BJ (cell line): ENCODE measurements around the gene FER1L5. TPM values are rescaled to one million over a fixed set of nuclear protein-coding genes. Genes with fewer than 3 reads are reported as not detected.

Experiments
- CTCF ChIA-PET: fragments of 350-600 bp; formaldehyde crosslinking; extraction: SDS; loops from one replicate; lab custom pipeline; 2021; ENCODE audit warnings: antibody characterized with exemption, inconsistent platforms; lab: Yijun Ruan, JAX
- POLR2A ChIA-PET: fragments of 300-600 bp; sonication (Branson Sonifier 250); formaldehyde crosslinking; extraction: SDS; loops from one replicate; lab custom pipeline; 2021; ENCODE audit warnings: antibody characterized with exemption; lab: Charles Lee
- DNase-seq: peaks from one replicate; pipeline ENCODE4 v3.0.0-alpha.2; 2011; ENCODE audit warnings: low read depth
- H3K27me3 ChIP-seq: 2 replicates; pipeline ENCODE4 v1.6.0; 2011; ENCODE audit warnings: low read length; ENCODE audit not compliant: control insufficient read depth, insufficient read depth
- H3K36me3 ChIP-seq: 2 replicates; pipeline ENCODE4 v1.5.1; 2011; ENCODE audit warnings: low read length; ENCODE audit not compliant: control insufficient read depth, insufficient read depth
- H3K4me3 ChIP-seq: 2 replicates; pipeline ENCODE4 v1.5.1; 2011; ENCODE audit warnings: low read depth, mild to moderate bottlenecking, control low read depth, low read length
- polyA plus RNA-seq: library from polyadenylated mRNA; depleted of rRNA; stranded (reverse); fragments of >200 nt; gene quantifications from 2 replicates; pipeline ENCODE4 v1.2.3, GENCODE V29; 2011
- TF ChIP-seq, protein P1 (sequence below): IDR thresholded peaks from 2 replicates; pipeline ENCODE4 v1.5.1; 2011; ENCODE audit warnings: low read depth, mild to moderate bottlenecking, control low read depth, inconsistent platforms, low read length, moderate library complexity; ENCODE audit not compliant: insufficient read depth

The FER1L5 gene
- polyA plus RNA-seq, 1 experiment, result 0.07 TPM

DNA sequence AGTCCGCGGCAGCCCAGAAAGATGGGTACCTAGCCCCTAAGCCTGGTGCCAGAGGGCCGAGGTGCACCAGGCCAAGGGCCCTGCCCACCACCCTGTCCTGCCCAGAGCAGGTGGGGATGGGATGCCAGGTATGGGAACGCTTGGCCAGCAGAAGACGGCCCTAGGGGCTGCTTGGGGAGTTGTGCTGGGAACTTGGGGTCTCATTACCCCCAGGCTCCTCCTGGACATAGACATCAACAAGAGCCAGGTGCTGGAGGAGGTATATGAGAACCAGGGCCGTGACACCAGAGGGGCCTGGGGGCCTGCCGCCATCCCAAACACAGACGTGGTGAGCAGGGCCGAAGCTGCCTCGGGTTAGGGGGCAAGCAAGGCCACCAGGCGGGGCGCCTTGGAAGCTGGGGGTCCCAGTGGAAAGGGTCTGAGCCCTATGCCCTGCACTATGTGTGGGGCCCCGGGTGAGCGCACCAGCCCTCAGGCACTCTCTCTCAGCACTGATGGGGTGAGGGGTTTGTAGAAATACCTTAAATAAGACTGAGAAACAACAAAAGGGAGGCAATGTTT is 46.9 kb downstream of the FER1L5 start:
- TF ChIP-seq, protein P1, sequence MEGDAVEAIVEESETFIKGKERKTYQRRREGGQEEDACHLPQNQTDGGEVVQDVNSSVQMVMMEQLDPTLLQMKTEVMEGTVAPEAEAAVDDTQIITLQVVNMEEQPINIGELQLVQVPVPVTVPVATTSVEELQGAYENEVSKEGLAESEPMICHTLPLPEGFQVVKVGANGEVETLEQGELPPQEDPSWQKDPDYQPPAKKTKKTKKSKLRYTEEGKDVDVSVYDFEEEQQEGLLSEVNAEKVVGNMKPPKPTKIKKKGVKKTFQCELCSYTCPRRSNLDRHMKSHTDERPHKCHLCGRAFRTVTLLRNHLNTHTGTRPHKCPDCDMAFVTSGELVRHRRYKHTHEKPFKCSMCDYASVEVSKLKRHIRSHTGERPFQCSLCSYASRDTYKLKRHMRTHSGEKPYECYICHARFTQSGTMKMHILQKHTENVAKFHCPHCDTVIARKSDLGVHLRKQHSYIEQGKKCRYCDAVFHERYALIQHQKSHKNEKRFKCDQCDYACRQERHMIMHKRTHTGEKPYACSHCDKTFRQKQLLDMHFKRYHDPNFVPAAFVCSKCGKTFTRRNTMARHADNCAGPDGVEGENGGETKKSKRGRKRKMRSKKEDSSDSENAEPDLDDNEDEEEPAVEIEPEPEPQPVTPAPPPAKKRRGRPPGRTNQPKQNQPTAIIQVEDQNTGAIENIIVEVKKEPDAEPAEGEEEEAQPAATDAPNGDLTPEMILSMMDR, result no peak
- Histone ChIP-seq H3K27me3 (peaks cover 2% of the 10 kb centered on the region), H3K36me3 (no peaks in the 10 kb centered on the region), H3K4me3 (no peak overlapping the region)
- no peak for DNase-seq
- CTCF ChIA-PET, result no interaction called here
- POLR2A ChIA-PET, result no interaction called here

DNA sequence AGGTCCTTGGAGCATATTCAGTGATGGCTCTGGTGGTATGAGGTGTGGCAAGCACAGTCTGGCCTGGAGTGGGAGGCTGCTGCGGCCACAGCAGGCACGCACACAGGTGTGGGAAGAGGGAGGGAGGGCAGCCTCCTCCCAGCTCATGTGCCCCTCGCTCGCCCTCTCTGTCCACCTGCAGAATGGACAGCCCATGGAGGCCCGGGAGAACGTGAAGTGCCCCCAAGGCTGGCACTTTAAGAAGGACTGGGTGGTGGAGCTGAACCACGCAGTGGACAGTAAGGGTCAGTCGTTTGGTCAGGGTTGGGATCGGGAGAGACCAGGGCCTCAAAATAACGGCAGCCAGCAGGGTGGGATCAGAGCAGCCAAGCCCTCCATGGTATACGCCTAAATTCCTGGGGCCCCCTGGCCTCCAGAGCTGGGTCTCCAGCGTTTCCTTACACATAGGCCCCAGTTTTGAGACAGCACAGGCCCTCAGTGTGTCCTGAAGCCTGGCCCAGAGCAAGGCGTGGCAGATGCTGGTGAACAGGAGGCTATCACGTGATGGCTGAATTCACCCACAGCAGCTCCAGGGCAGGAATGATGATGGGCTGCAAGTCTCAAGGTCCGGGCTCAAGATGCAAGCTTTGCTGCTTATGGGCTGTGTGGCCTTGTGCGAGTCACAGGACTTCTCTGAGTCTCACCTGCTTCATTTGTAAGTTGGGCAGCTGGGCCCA is 47.9 kb downstream of the FER1L5 start:
- ChIA-PET CTCF (no interaction called here), POLR2A (no interaction called here)
- TF ChIP-seq, protein P1, result no peak
- Histone ChIP-seq H3K27me3 (no peaks in the 10 kb centered on the region), H3K4me3 (no peak overlapping the region), H3K36me3 (no peaks in the 10 kb centered on the region)
- no peak for DNase-seq

DNA sequence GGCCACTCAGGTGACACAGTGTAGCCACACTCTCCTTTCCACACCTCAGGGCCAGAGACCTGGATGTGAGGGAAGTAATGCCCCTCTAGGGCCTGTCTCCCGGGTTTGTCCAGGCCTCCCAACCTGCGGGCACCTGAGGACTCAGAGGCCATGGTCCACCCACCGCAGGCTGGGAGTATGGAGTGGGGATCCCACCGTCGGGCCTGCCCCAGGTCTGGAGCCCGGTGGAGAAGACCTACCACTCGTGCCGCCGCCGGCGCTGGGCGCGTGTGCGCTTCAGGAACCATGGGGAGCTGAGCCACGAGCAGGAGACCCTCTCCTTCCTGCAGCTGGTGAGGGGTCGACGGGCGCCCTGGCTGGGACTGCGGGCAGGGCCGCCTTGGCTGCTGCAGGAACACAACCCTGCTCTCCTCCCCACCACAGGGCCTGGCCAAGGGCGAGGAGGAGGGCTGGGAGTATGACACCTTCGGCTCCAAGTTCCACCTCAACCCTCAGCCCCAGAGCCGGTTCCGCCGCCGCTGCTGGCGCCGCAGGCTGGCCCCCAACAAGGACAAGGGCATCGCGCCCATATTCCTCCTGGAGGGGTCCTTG is 48.6 kb downstream of the FER1L5 start:
- ChIA-PET CTCF (no interaction called here), POLR2A (no interaction called here)
- no peak overlapping the region for H3K4me3 ChIP-seq
- no peaks in the 10 kb centered on the region for H3K27me3 ChIP-seq
- TF ChIP-seq, protein P1, result no peak
- no peak for DNase-seq
- H3K36me3 ChIP-seq, result no peaks in the 10 kb centered on the region

DNA sequence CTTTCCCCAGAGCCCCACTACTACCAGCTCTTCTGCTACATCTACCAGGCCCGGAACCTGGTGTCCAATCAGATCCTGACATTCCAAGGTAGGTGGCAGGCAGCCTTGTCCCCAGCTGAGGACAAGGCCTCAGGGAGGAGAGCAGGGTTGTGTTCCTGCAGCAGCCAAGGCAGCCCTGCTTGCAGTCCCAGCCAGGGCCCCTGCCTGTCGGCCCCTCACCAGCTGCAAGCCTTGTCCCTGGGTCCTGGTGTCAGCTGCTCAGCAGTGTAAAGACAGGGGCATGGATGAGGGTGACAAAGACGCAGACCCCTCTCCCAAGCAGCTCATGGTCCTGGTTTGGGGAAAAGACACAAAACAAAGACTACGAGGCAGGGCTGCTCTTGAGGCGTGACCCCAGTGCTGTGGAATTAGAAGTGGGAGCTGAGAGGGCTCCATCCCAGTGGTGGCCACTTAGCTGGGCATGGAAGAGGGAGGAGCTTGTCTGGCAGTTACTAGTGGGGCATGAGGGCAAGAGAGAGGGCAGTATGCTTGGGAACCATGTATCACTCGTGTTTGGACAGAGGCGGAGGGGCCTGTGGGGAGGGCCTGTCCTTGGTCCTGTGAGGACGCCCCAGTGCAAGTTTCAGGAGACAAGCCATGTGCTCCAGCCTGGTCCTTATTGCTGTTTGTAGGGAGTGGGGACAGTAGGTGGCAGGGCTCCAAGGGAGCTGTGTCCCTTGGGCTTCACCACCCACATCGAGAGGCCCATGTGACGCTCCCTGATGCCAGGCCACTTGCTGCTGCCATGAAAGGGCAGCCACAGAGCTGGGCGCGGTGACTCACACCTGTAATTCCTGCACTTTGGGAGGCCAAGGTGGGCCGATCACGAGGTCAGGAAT is 49.8 kb downstream of the FER1L5 start:
- CTCF ChIA-PET, result interaction anchor here (0.9 kb wide), 1 partner anchor 109 kb away, joined by 3 read pairs; no protein-coding TSS in a partner anchor
- TF ChIP-seq, protein P1, result no peak
- Histone ChIP-seq H3K4me3 (no peak overlapping the region), H3K36me3 (no peaks in the 10 kb centered on the region), H3K27me3 (no peaks in the 10 kb centered on the region)
- POLR2A ChIA-PET, result no interaction called here
- no peak for DNase-seq
